ENCODE measurements around the gene SLC51A.

DNA sequence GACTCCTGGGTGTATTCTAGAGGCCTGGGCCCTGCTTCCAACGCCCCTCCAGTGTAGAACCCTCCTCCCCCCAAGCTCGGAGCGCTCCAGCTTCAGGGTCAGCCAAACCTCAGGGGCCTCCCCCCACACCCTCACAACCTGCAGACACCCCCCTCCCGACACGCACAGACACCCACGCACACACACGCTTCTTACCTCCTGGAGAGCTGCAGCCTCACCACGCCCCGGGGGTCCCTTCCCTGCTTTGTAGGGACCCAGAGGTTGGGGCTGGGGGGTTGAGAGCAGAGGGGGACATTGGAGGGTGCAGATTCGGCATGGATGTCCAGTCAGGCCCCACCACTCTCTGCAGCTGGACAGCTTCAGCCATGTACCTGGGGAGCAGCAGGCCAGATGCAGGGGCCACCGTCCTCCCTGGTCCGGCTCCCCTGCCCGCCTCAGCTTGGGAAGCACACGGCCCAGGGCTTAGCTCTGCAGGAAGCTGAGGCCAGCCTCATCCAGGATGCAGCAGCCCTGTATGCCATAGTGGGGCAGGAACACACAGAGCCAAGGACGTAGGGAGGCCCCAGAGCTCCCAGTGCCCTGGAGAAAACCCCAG is 18.2 kb upstream of the SLC51A start:
- no peak for TF ChIP-seq POLR2A (IDR thresholded peaks at IDR 0.05; ENCODE audit: low read depth, low read length)
- no peak for TF ChIP-seq POLR2AphosphoS5 (IDR thresholded peaks at IDR 0.05; ENCODE audit: low read depth, low read length)
- no peak for TF ChIP-seq TAF1 (IDR thresholded peaks at IDR 0.05; ENCODE audit: low read depth, low read length)
